ENCODE data around the gene HEXB. TPM values are rescaled to one million over a fixed set of nuclear protein-coding genes. Genes with fewer than 3 reads are reported as not detected.

HEXB gene
- total and polyA plus RNA-seq, 3 donors from 2014 or later = 44.6 to 82.5 (median 59.5) TPM

DNA sequence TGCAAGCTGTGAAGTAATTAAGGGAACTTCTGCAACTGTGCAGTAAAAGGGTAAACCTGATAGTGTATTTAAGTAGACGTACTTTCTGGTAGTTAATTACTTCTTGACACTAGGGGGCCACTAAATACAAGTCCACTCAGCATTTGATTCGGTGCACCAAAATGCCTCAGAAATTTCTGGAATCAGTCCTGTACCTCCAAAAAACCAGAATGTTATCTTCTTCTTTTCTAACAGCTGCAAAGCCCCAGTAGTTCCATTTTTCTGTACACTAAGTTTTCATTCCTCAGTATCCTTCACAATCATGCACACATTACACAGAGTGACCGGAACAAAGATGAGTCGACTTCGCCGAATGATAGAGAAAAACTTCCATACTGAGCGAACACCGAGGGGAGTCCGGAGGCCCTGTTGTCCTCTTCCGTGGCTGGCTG is 81.4 kb downstream of the HEXB start:
- intact Hi-C loops (cut with DNase I; ENCODE audit: low total_unique reads) = no loop called here
- H3K27ac ChIP-seq = peak overlapping the region; percentile 82
- no peaks in the 10 kb centered on the region for H3K9me3 ChIP-seq
- H3K27me3 ChIP-seq = no peaks in the 10 kb centered on the region
- no peak for TF ChIP-seq POLR2A (IDR thresholded peaks at IDR 0.05)
- TF ChIP-seq, protein P1, sequence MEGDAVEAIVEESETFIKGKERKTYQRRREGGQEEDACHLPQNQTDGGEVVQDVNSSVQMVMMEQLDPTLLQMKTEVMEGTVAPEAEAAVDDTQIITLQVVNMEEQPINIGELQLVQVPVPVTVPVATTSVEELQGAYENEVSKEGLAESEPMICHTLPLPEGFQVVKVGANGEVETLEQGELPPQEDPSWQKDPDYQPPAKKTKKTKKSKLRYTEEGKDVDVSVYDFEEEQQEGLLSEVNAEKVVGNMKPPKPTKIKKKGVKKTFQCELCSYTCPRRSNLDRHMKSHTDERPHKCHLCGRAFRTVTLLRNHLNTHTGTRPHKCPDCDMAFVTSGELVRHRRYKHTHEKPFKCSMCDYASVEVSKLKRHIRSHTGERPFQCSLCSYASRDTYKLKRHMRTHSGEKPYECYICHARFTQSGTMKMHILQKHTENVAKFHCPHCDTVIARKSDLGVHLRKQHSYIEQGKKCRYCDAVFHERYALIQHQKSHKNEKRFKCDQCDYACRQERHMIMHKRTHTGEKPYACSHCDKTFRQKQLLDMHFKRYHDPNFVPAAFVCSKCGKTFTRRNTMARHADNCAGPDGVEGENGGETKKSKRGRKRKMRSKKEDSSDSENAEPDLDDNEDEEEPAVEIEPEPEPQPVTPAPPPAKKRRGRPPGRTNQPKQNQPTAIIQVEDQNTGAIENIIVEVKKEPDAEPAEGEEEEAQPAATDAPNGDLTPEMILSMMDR (IDR thresholded peaks at IDR 0.05) = peak; percentile 47 to 63 (median 49)
- no peaks in the 10 kb centered on the region for H3K36me3 ChIP-seq (ENCODE audit: low read depth, missing control alignments)
- H3K4me3 ChIP-seq = peak overlapping the region; percentile 90 to 98
- no peak for DNase-seq
- peaks cover 18% of the 10 kb centered on the region for H3K4me1 ChIP-seq
- 0% methylated on average over 10 of the region's 10 CpGs for WGBS, 2 donors

DNA sequence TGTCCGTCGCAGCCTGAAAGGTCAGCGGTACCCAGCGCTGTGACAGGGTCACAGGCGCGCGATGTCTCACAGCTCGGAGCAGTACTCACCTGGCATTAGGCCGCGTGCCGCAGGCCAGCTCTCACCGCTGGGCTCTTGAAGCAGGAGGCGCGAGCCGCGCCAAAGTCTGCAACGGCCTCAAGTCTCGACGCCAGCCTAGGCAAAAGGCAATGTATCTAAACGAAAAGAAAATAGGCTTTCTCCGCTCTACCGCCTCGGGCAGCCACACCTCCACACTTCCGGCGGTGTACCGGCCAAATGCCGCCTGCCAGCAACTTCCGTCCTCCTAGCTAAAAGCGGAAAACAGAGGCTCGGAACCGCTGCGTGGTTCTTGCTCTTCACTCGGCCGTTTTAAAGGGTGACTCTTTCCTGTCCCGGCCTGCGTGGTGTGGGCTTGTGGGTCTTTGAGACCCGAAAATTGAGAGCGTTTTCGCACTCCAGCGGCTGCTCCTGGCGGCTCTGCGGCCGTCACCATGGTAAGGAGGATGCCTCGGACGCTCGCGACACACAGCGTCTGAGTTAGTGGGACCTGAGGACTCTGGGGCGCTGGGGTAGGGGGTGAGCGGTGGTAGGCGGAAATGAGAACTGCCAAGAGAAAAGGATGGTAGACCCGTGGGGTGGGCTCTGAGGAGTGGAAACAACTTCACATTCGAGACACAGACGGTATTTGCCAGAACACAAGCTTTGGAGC is 82.0 kb downstream of the HEXB start, which contains the start of the genes GFM2 and NSA2:
Gene GFM2 (minus strand): TSS at position 269 of the 730 bp plus-strand sequence. CDS start 3,375 bp downstream, outside the sequence.
Gene NSA2 (plus strand): TSS at position 401 of the 730 bp plus-strand sequence. CDS start 112 bp downstream, at position 513.
- H3K27ac ChIP-seq = peak within 1 kb of the TSS; percentile 82
- no peaks in the 10 kb centered on the region for H3K27me3 ChIP-seq
- H3K9me3 ChIP-seq = no peaks in the 10 kb centered on the region
- WGBS, 2 donors = 0% methylated on average over 27 to 54 of the region's 54 CpGs
- peak; percentile 96 for DNase-seq
- H3K4me3 ChIP-seq = peak within 1 kb of the TSS; percentile 90 to 98
- no peaks in the 10 kb centered on the region for H3K36me3 ChIP-seq (ENCODE audit: low read depth, missing control alignments)
- TF ChIP-seq, protein P1 (IDR thresholded peaks at IDR 0.05) = no peak
- TF ChIP-seq POLR2A (IDR thresholded peaks at IDR 0.05) = no peak
- intact Hi-C loops (cut with DNase I; ENCODE audit: low total_unique reads) = no loop called here
- peaks cover 18% of the 10 kb centered on the region for H3K4me1 ChIP-seq

DNA sequence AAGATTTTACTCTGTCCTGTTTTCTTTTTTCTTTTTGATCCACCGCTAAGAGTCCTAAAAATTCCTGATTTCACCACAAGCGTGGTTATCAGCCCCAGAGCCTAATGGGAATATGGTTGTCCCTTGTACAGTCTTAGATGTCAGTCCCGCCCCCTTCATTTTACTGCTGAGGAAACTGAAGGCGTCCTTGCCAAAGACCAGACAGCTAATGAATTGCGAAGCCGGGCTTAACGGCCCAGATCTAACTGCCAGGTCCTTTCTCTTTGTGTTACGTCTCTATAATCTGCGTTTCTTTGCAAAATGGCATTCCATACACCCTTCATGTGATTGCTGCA is 82.5 kb downstream of the HEXB start:
- DNase-seq = peak; percentile 61
- 0 to 2% methylated on average over 9 of the region's 9 CpGs for WGBS, 2 donors
- intact Hi-C loops (cut with DNase I; ENCODE audit: low total_unique reads) = no loop called here
- Histone ChIP-seq H3K36me3 (ENCODE audit: low read depth, missing control alignments) (no peaks in the 10 kb centered on the region), H3K27me3 (no peaks in the 10 kb centered on the region), H3K4me3 (peak overlapping the region; percentile 90 to 98), H3K9me3 (no peaks in the 10 kb centered on the region), H3K27ac (peak overlapping the region; percentile 82), H3K4me1 (peaks cover 18% of the 10 kb centered on the region)
- TF ChIP-seq POLR2A (IDR thresholded peaks at IDR 0.05) = no peak
- TF ChIP-seq, protein P1 (IDR thresholded peaks at IDR 0.05) = no peak

Small RNA genes lying within 50 kb of the gene (small RNA-seq; reads per million reads assigned to genes)
- 0 reads per million in 2 donors for gene RNU6-658P

Other genes with a start within 250 kb of the HEXB start
- gene ENC1, start 44.5 kb upstream of the HEXB start, total RNA-seq = 100 to 1,000 TPM in 1 of 2 donors, 10 to 100 TPM in 1; 89.7 to 153 TPM
- 28.3 TPM for gene ENC1, start 44.5 kb upstream of the HEXB start, polyA plus RNA-seq (ENCODE audit: insufficient read depth, low read depth, low replicate concordance)
- 10 to 100 TPM; 47.8 to 62.0 TPM for gene GFM2, start 81.9 kb downstream of the HEXB start, total RNA-seq
- gene GFM2, start 81.9 kb downstream of the HEXB start, polyA plus RNA-seq (ENCODE audit: insufficient read depth, low read depth, low replicate concordance) = 35.5 TPM
- gene NSA2, start 82.0 kb downstream of the HEXB start, total RNA-seq = 10 to 100 TPM; 62.7 to 81.9 TPM
- gene NSA2, start 82.0 kb downstream of the HEXB start, polyA plus RNA-seq (ENCODE audit: insufficient read depth, low read depth, low replicate concordance) = 59.6 TPM
- gene FAM169A, start 181.2 kb downstream of the HEXB start, total RNA-seq = 10 to 100 TPM; 58.6 to 69.2 TPM
- gene FAM169A, start 181.2 kb downstream of the HEXB start, polyA plus RNA-seq (ENCODE audit: insufficient read depth, low read depth, low replicate concordance) = 25.1 TPM